GM12878 (cell line): Measurements from ENCODE around the gene DDAH1. TPM values are rescaled to one million over a fixed set of nuclear protein-coding genes. Genes with fewer than 3 reads are reported as not detected.

Experiments used
- ATAC-seq: fragments of 200-7000 bp; cut with Tn5 transposase; 3 replicates; pipeline ENCODE4 v1.9.1; 2020; ENCODE audit warnings: mild to moderate bottlenecking, moderate library complexity
- BruUV-seq: library from RNA; stranded (reverse); fragments of 400-500 nt; replicated peaks from 2 replicates; lab custom pipeline; 2021; lab: Mats Ljungman, UMichigan
- CTCF ChIA-PET: fragments of 300-600 bp; sonication (Branson Sonifier 250); formaldehyde crosslinking; extraction: SDS; loops from one replicate; lab custom pipeline; 2021; ENCODE audit warnings: inconsistent platforms; lab: Yijun Ruan, JAX
- POLR2A ChIA-PET: fragments of 350-600 bp; formaldehyde crosslinking; extraction: SDS; loops from one replicate; lab custom pipeline; 2021; ENCODE audit warnings: inconsistent platforms; lab: Charles Lee
- RAD21 ChIA-PET: fragments of 300-600 bp; sonication (Branson Sonifier 250); formaldehyde crosslinking; loops from one replicate; lab custom pipeline; 2023; ENCODE audit warnings: antibody characterized with exemption; ENCODE audit not compliant: unreplicated experiment; lab: Charles Lee
- SMC1A ChIA-PET: fragments of 300-600 bp; sonication (Branson Sonifier 250); formaldehyde crosslinking; loops from one replicate; lab custom pipeline; 2023; ENCODE audit not compliant: unreplicated experiment, uncharacterized antibody; lab: Charles Lee
- DNase-seq: peaks from one replicate; pipeline ENCODE4 v3.0.0-alpha.2; 2011; ENCODE audit warnings: low read depth, low spot score
- FAIRE-seq: peaks from 3 replicates; lab custom pipeline; 2011; peaks lifted over from hg19 to GRCh38; lab: Jason Lieb, UNC
- H2AFZ ChIP-seq: 2 replicates; pipeline ENCODE4 v1.6.0; 2011; ENCODE audit warnings: low read depth, low read length, control low read depth; ENCODE audit not compliant: control insufficient read depth
- H3K27ac ChIP-seq: 2 replicates; pipeline ENCODE4 v1.5.1; 2011; ENCODE audit warnings: control low read depth; ENCODE audit not compliant: control insufficient read depth, insufficient read depth
- H3K27me3 ChIP-seq, 2 experiments: replicated peaks in 1 of 2; 2 replicates each; pipeline versions ENCODE4 v1.6.0 to v1.6.1; 2011; ENCODE audit warnings: low read length in 1 of 2; ENCODE audit not compliant: control insufficient read depth in 2 of 2, insufficient read depth in 2 of 2
- H3K36me3 ChIP-seq, 2 experiments: 2 replicates each; pipeline ENCODE4 v1.5.1; 2011; ENCODE audit warnings: low read length in 1 of 2; ENCODE audit not compliant: control insufficient read depth in 2 of 2, insufficient read depth in 2 of 2
- H3K4me1 ChIP-seq: 2 replicates; pipeline ENCODE4 v1.6.1; 2011; ENCODE audit warnings: mild to moderate bottlenecking, low read length, moderate library complexity, mixed read lengths; ENCODE audit not compliant: control insufficient read depth, insufficient read depth
- H3K4me2 ChIP-seq: 2 replicates; pipeline ENCODE4 v1.6.0; 2011; ENCODE audit warnings: control low read depth; ENCODE audit not compliant: control insufficient read depth, insufficient read depth
- H3K4me3 ChIP-seq: fragments of 200-600 bp; sonication (generic); 2 replicates; pipeline ENCODE4 v1.5.1; 2016
- H3K79me2 ChIP-seq: 2 replicates; pipeline ENCODE4 v1.6.0; 2011; ENCODE audit warnings: low read length; ENCODE audit not compliant: control insufficient read depth, insufficient read depth
- H3K9ac ChIP-seq: 2 replicates; pipeline ENCODE4 v1.8.0; 2011; ENCODE audit warnings: low read length, control low read depth, mixed read lengths; ENCODE audit not compliant: control insufficient read depth, insufficient read depth
- H3K9me3 ChIP-seq: replicated peaks from 3 replicates; pipeline ENCODE4 v1.5.1; 2011; ENCODE audit warnings: mild to moderate bottlenecking, low read length; ENCODE audit not compliant: control insufficient read depth, insufficient read depth
- H4K20me1 ChIP-seq: 2 replicates; pipeline ENCODE4 v1.6.0; 2011; ENCODE audit not compliant: control insufficient read depth, insufficient read depth
- DPF2 ChIP-seq: fragments of 450-650 bp; IDR thresholded peaks from 2 replicates; pipeline ENCODE4 v1.6.1; 2017; ENCODE audit warnings: mild to moderate bottlenecking
- HSF1 ChIP-seq: fragments of 150-350 bp; IDR thresholded peaks from 2 replicates; pipeline ENCODE4 v1.6.1; 2014; ENCODE audit warnings: mild to moderate bottlenecking, low read depth, low read length
- IKZF2 ChIP-seq, 2 experiments: fragments of 450-650 bp; IDR thresholded peaks; 2 replicates each; pipeline ENCODE4 v1.6.1; 2017; ENCODE audit warnings: mild to moderate bottlenecking in 2 of 2, moderate library complexity in 2 of 2
- IRF4 ChIP-seq: IDR thresholded peaks from 2 replicates; pipeline ENCODE4 v1.6.1; 2011; ENCODE audit warnings: low read depth, low read length
- NFYA ChIP-seq: IDR thresholded peaks from 2 replicates; pipeline ENCODE4 v1.6.1; 2011; ENCODE audit warnings: low read depth, mild to moderate bottlenecking, low read length, improper control_type of control experiment, borderline replicate concordance
- SMAD5 ChIP-seq: IDR thresholded peaks from 2 replicates; pipeline ENCODE4 v1.6.1; 2016; ENCODE audit warnings: antibody characterized with exemption, low read depth
- SPI1 ChIP-seq: IDR thresholded peaks from 2 replicates; pipeline ENCODE4 v1.6.1; 2011; ENCODE audit warnings: low read depth, mild to moderate bottlenecking, low read length, moderate library complexity, borderline replicate concordance; ENCODE audit not compliant: insufficient read depth
- TBL1XR1 ChIP-seq: IDR thresholded peaks from 2 replicates; pipeline ENCODE4 v1.6.1; 2012; ENCODE audit warnings: low read depth, low read length, improper control_type of control experiment
- in situ Hi-C: fragments of 300-500 bp; cut with MboI; formaldehyde crosslinking; loops from 9 replicates; pipeline ENCODE4 v1.14.3; 2018; ENCODE audit warnings: mixed read lengths
- intact Hi-C: fragments of 100-400 bp; cut with micrococcal nuclease; formaldehyde crosslinking; loops from one replicate; pipeline ENCODE4 v1.14.2; 2022; ENCODE audit not compliant: unreplicated experiment
- polyA plus RNA-seq, 11 experiments: library from polyadenylated mRNA; depleted of rRNA in 4 of 11; unstranded in 6 of 11; stranded (reverse) in 5 of 11; fragments of >200 nt; fragmentation: Nextera tagmentation in 4 of 11; fragmentation: Illumina TruSeq in 1 of 11; extraction: Ambion mirVana in 4 of 11; extraction: Trizol in 1 of 11; gene quantifications; 1 replicate in 1 of 11; 2 replicates in 10 of 11; pipeline versions ENCODE4 v1.2.1 to v1.2.3, GENCODE V29; 2011 to 2016; ENCODE audit warnings: inconsistent platforms in 2 of 11, missing spikeins in 2 of 11, low read depth in 1 of 11
- total RNA-seq, 4 experiments: library from RNA; depleted of rRNA in 3 of 4; stranded (reverse); fragments of >200 nt in 3 of 4; fragmentation: Illumina TruSeq in 1 of 4; extraction: Trizol in 1 of 4; gene quantifications; 2 replicates each; pipeline versions ENCODE4 v1.2.1 to v1.2.3, GENCODE V29; 2013 to 2021
- TF ChIP-seq, protein P1 (sequence below): IDR thresholded peaks from 2 replicates; pipeline ENCODE4 v1.6.1; 2011; ENCODE audit warnings: borderline replicate concordance, low read depth, mild to moderate bottlenecking, moderate library complexity, mixed read lengths, low read length; ENCODE audit not compliant: insufficient read depth; ENCODE audit errors: extremely low read length

The DDAH1 gene
- total and polyA plus RNA-seq, 10 of the 15 experiments (the other 5 are each of a cell fraction or from before 2014, with no cell fraction given) = 0.07 to 0.88 (median 0.27) TPM; not detected in 6

- Histone ChIP-seq H3K27ac (no peak overlapping the region), H4K20me1 (no peaks in the 10 kb centered on the region), H3K4me2 (no peak overlapping the region), H3K4me3 (no peak overlapping the region), H3K9ac (no peak overlapping the region), H3K9me3 (no peaks in the 10 kb centered on the region), H2AFZ (no peak overlapping the region), H3K27me3 (no peaks in the 10 kb centered on the region; a peak in 1 of 4 replicates), H3K4me1 (no peaks in the 10 kb centered on the region), H3K36me3 (no peaks in the 10 kb centered on the region), H3K79me2 (no peaks in the 10 kb centered on the region)
- POLR2A ChIA-PET = no interaction called here
- no TSS peak for BruUV-seq
- ATAC-seq (no peak), DNase-seq (no peak), FAIRE-seq (no peak)
- CTCF ChIA-PET = no interaction called here
- in situ Hi-C loops (no loop called here), intact Hi-C loops (no loop called here)
- TF ChIP-seq, protein P1, sequence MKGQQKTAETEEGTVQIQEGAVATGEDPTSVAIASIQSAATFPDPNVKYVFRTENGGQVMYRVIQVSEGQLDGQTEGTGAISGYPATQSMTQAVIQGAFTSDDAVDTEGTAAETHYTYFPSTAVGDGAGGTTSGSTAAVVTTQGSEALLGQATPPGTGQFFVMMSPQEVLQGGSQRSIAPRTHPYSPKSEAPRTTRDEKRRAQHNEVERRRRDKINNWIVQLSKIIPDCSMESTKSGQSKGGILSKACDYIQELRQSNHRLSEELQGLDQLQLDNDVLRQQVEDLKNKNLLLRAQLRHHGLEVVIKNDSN = no peak
- TF ChIP-seq DPF2 (no peak), IKZF2 (IDR thresholded peaks at IDR 0.05) (no peak), SPI1 (no peak), TBL1XR1 (no peak), HSF1 (no peak), SMAD5 (no peak), NFYA (no peak), IRF4 (no peak)
- SMC1A ChIA-PET = no interaction called here
- RAD21 ChIA-PET = no interaction called here
Observed at GRCh38 chr1:85342207-85342606, 122.8 kb downstream of the DDAH1 start.
